GDM1 (cell line): ENCODE measurements around the gene USH2A.
"Not testable (repeated sequence)": the region's sequence is repeated elsewhere in the genome, so short reads cannot be mapped to it uniquely, and the experiment has no call there.

Experiments used
- DNase-seq: peaks from one replicate; lab custom pipeline; 2025; lab: John Stamatoyannopoulos, UW

USH2A gene

GRCh38 chr1:216205176-216205575, 218.1 kb downstream of the USH2A start:
- DNase-seq = no peak

GRCh38 chr1:216201946-216202345, 221.3 kb downstream of the USH2A start:
- DNase-seq = no peak

DNA sequence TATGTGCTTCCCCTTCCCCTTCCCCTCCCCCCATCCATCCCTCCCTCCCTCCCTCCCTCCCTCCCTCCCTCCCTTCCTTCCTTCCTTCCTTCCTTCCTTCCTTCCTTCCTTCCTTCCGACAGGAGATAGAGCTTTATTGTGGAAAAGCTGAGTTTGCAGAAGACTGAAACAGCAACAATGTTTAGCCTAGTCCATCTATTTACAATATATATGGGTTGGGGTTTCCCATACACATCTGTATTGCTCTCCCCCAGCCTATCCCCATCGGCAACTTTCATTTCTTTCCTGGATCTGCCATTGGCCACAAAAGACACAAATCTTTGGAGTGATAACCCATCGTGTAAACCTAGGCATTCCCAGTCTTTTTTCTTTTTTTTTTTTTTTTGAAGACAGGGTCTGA, 222.3 kb downstream of the USH2A start:
- no peak for DNase-seq

- no peak for DNase-seq
Observed at GRCh38 chr1:216194721-216195120, 228.5 kb downstream of the USH2A start.

- DNase-seq = no peak
Observed at GRCh38 chr1:216193839-216194443, 229.3 kb downstream of the USH2A start.

DNA sequence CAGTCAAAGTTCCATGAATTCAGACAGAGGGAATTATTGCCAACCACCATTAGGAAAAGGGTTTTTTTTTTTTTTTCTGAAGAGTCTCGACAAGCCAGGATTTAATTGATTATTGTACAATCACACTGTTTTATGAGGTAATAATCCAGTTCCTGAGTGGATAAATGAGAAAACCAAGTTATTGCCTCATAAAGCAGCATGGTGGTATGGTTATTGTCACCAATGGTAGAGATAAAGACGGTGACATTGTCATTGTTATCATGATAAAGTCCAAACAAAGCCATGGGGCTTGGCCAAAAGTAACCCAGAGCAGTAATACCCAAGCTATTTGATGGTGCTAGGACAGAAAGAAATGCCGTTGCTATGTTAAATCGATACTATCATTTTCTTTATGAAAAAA, 232.8 kb downstream of the USH2A start:
- no peak for DNase-seq

GRCh38 chr1:216186816-216187215, 236.4 kb downstream of the USH2A start:
- DNase-seq = no peak

- no peak for DNase-seq
Observed at GRCh38 chr1:216186141-216186540, 237.1 kb downstream of the USH2A start.

DNA sequence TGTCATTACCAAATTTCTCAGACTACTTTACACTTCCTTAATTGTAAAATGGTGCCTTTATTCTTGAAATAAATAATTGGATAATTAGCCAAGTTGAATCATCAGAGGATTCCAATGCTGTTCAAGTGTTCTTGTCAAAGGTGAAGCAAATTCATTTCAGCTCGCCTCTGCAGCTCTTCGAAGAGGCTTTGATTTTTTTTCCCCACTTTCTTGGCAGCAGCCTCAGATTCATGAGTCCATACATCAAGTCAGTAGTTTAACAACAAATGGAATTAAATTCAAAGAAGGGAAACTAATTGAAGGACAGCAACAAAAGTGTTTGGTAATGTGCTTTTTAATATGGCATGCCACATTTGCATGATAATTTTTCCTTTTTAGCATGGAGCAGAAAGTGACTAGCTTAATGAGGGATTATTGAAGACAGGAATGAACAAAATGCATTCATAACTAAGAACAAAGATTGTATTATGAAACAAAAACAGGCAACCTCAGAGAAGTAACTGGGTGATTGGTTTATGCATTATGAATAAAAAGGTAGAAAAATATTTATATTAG, 239.0 kb downstream of the USH2A start:
- no peak for DNase-seq

DNA sequence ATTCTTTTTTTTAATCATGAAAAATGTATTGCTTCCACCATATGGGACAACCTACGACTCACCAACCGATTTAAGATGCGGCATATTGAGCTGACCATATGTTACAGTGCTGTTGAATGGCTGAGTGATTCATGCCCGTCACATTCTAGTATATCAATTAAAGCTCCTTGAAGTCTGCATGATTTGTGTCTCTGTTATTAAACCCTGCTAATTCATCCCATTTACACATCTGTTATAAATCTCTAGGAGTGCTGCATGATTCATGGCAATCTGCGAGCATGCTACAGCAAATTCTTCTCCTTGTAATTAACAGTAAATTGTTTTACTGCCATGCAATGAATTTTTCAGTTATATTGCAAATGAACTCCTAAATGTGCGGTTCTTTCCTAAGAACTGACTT, 239.8 kb downstream of the USH2A start:
- no peak for DNase-seq

- DNase-seq = no peak
Observed at GRCh38 chr1:216183007-216183406, 240.2 kb downstream of the USH2A start.

DNA sequence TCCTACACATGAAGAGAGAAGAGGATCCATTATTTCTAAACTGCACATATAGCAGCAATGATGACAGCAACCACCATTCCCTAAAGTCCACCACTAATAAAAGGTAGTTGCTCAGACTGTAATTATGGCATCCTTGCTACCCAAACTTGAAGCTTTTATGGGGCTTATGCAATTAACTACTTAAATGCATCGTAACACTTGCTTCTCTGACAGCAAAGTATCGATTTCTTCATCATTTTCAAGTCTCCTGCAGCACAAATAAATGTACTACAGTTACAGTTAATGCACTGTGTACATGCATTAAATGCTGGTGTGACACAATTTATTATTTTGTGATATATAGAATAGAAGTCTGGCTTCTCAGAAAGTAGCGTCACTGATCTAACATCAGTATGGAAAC, 241.7 kb downstream of the USH2A start:
- DNase-seq = no peak

DNA sequence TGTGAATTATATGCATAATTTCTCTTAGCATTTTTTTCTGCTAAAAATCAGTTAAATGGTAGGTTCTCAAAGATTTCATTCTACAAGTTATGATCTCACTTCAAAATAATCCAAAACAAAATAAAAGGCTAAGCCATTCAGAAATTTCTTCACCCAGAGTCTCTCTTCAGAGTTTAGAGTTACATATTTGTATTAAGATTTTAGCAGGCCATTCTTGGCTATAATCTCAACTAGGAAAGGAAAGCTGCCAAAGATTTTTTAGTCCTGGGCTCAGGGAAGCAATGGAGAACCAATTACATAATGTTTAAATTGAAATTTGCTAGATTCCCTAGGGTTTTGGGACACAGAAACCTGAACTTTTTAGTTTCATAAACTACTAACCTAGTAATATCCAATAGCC, 245.0 kb downstream of the USH2A start:
- no peak for DNase-seq

DNA sequence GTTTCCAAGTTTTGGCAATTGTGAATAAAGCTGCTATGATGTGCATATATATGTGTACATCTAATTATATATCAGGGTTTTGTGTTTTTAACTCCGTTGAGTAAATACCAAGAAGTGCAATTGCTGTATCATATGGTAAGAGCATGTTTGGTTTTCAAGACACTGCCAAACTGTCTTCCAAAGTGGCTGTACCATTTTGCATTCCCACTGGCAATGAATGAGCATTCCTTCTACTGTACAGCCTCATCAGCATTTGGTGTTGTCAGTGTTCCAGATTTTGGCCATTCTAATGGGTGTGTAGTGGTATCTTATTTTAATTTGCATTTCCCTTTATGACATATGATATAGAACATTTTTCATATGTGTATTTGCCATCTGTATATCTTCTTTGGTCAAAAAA, 246.3 kb downstream of the USH2A start:
- DNase-seq = no peak

GRCh38 chr1:216175714-216176113, 247.5 kb downstream of the USH2A start:
- DNase-seq = no peak

GRCh38 chr1:216173376-216173995, 249.8 kb downstream of the USH2A start:
- no peak for DNase-seq

- DNase-seq = no peak
Observed at GRCh38 chr1:216169351-216169750, 253.9 kb downstream of the USH2A start.

- DNase-seq = no peak
Observed at GRCh38 chr1:216168546-216168945, 254.7 kb downstream of the USH2A start.

GRCh38 chr1:216154063-216154462, 269.2 kb downstream of the USH2A start:
- DNase-seq = no peak

GRCh38 chr1:216153130-216153529, 270.1 kb downstream of the USH2A start:
- DNase-seq = no peak

DNA sequence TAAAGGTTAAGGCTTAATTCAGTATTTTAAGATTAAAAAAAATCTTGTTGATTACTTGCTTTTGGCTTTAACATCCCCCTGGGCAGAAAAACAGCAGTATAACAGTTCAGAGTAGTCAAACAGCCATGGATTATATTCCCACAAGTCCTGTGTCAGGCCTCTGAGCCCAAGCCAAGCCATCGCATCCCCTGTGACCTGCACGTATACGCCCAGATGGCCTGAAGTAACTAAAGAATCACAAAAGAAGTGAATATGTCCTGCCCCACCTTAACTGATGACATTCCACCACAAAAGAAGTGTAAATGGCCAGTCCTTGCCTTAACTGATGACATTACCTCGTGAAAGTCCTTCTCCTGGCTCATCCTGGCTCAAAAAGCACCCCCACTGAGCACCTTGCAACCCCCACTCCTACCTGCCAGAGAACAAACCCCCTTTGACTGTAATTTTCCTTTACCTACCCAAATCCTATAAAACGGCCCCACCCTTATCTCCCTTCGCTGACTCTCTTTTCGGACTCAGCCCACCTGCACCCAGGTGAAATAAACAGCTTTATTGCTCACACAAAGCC, 277.7 kb downstream of the USH2A start:
- DNase-seq = not testable (repeated sequence)

DNA sequence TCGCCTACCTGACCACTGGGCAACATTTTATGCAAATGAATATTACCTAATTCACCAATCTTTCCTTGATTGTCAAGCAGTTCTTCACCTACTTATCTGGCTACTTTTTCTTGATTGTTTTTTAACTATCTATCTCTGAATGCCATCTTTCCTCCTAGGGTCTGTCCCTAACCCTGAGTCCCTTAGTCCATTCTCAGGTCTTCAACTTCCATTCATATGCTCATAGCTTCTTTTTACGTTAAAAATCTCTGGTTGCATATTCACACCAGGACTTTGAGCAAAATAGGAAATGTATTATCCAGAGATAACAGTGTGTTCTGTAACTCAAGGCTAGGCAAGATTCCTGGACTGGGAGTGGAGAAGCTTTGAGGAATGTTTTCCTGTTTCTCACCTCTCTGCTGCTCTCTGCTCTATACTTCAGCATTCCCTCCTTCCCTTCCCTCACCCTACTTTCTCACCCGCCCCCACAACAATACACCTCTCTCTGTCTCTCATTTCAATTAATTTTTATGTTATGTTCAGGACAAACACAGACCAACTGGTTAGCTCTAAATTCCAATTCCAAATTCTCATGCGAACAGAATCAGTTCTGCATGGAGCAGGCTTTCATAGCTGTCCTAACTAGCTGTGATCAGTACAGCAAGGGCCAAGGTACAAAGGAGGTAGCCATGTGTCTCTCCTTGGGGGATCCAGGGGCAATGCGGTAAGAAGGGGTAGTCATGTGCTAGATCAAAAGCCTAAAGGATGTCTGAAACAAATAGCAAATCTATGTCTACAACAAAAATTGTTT, 278.4 kb downstream of the USH2A start:
- DNase-seq = no peak

- no peak for DNase-seq
Observed at GRCh38 chr1:216142921-216143320, 280.3 kb downstream of the USH2A start.
